Body of pancreas (tissue), 4 donors: ENCODE results near the gene CTNNBIP1.

Experiments used
- POLR2A ChIP-seq, 3 donors: fragments of 450-650 bp; IDR thresholded peaks; one replicate each; pipeline ENCODE4 v1.6.1; 2016; ENCODE audit warnings: antibody characterized with exemption in 3 of 3, mild to moderate bottlenecking in 2 of 3
- TF ChIP-seq, protein P1 (sequence below), 7 experiments: fragments of 450-650 bp in 4 of 7; fragments of 200-600 bp in 3 of 7; sonication (generic) in 3 of 7; IDR thresholded peaks; one replicate each; pipeline ENCODE4 v1.5.1; 2016 to 2019; ENCODE audit warnings: antibody characterized with exemption in 7 of 7

- TF ChIP-seq, protein P1, sequence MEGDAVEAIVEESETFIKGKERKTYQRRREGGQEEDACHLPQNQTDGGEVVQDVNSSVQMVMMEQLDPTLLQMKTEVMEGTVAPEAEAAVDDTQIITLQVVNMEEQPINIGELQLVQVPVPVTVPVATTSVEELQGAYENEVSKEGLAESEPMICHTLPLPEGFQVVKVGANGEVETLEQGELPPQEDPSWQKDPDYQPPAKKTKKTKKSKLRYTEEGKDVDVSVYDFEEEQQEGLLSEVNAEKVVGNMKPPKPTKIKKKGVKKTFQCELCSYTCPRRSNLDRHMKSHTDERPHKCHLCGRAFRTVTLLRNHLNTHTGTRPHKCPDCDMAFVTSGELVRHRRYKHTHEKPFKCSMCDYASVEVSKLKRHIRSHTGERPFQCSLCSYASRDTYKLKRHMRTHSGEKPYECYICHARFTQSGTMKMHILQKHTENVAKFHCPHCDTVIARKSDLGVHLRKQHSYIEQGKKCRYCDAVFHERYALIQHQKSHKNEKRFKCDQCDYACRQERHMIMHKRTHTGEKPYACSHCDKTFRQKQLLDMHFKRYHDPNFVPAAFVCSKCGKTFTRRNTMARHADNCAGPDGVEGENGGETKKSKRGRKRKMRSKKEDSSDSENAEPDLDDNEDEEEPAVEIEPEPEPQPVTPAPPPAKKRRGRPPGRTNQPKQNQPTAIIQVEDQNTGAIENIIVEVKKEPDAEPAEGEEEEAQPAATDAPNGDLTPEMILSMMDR (IDR thresholded peaks at IDR 0.05), result no peak
- no peak for TF ChIP-seq POLR2A (IDR thresholded peaks at IDR 0.05)
Observed at GRCh38 chr1:9887070-9887469, 23.0 kb downstream of the CTNNBIP1 start.
